Mammary microvascular endothelial cell (primary cell): ENCODE data around the gene DNAJC27. TPM values are rescaled to one million over a fixed set of nuclear protein-coding genes. Genes with fewer than 3 reads are reported as not detected.

Experiments
- total RNA-seq: library from RNA; depleted of rRNA; stranded (reverse); fragments of >200 nt; gene quantifications from 2 replicates; pipeline ENCODE4 v1.2.3, GENCODE V29; 2015

Gene DNAJC27
- 0.53 and 2.1 TPM in 2 replicates for total RNA-seq

DNA sequence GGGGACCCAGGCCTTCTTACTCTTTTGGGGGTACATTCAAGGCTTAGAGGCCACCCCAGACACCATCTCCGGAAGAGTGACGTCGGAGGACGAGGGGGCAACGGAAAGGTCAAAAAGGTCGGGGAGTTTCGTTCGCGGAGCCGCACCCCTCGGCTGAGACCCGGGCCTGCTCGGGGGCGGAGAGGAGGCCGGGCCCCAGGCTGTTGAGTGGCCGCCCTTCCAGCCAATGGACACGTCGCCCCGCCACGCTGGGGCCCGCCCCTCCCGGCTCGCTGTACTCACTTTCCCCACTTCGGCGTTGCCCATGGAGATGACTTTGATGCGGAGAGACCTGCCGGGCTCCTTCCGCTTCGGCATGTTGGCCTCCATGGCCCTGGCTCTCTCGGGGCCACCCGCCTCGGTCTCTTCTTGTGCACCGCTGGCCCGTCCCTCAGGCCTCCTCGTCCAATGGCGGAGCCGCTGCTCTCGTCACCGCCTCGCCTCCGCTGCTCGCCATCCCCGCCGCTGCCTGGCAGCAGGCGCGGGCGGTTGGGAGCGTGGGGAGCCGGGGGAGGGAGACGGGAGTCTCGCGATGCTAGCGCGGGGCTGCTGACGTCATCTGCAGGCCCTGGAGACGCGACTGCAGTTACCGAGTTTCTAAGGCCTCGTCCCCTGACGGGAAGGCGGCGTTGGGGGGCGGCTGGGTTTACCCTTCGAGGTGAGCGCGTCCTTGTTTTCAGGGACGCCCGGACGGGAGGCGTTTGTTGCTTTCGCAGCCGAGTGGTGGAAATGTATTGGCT lies at the start of gene DNAJC27:
Gene DNAJC27 (minus strand): TSS at position 420 of the 779 bp plus-strand sequence. CDS start 51 bp downstream, at position 369.

DNA sequence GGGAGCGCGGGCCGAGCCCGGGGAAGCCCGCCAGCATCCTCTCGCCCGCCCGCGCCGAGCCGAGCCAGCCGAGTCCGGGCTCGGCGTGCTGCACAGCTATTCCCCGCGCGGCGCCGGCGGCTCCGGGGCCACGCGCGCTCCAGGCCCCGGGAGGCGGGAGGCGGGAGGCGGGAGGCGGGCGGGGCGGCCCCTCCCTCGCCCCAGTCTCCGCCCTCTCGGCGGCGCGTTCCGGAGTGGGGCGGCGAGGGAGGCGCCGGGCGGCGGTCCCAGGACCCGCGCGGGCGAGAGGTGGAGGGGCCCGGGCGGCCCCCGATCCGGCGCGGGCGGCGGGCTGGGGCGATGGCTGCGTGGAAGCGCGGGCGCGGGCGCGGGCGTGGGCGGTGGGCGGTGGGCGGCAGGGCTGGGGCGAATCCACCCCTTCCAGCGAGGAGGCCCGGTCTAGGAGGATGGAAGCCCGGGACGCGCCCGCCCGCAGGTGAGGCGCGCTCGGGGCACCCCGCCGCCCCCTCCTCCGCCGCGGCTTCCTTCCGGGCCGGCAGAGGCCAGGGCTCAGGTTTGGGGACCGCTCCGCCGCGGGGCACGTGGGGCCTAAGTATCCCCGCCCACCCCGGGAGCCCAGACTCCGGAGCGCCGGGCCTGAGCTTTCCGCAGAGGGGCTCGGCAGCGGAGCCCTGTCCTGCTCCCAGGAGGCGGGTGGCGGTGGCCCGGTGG lies 51.5 kb downstream of the DNAJC27 start, which contains the start of gene ADCY3:
Gene ADCY3 (minus strand): TSS at position 140 of the 711 bp plus-strand sequence. CDS start 1,250 bp downstream, outside the sequence.

Other genes starting within 250 kb of the DNAJC27 start
- gene PTRHD1, start 178.6 kb downstream of the DNAJC27 start, total RNA-seq, result 41.3 and 61.0 TPM in 2 replicates
- gene CENPO, start 178.5 kb downstream of the DNAJC27 start, total RNA-seq, result 26.5 and 28.4 TPM in 2 replicates
- 27.0 and 34.0 TPM in 2 replicates for gene ADCY3, start 51.7 kb downstream of the DNAJC27 start, total RNA-seq
- 0.67 and 0.79 TPM in 2 replicates for gene EFR3B, start 70.1 kb upstream of the DNAJC27 start, total RNA-seq
- 6.3 and 7.2 TPM in 2 replicates for gene POMC, start 196.6 kb upstream of the DNAJC27 start, total RNA-seq